GM18505 (cell line): Measurements from ENCODE around the gene APOO.
"Not testable (repeated sequence)": the region's sequence is repeated elsewhere in the genome, so short reads cannot be mapped to it uniquely, and the experiment has no call there.

Experiments
- ATAC-seq: cut with Tn5 transposase; IDR thresholded peaks from one replicate; pipeline ENCODE4 v1.9.1; 2021; ENCODE audit not compliant: unreplicated experiment
- POLR2A ChIP-seq: IDR thresholded peaks from 4 replicates; pipeline ENCODE4 v1.6.1; 2011; ENCODE audit warnings: borderline replicate concordance; ENCODE audit not compliant: insufficient read depth, insufficient read length; ENCODE audit errors: extremely low read depth

APOO gene

DNA sequence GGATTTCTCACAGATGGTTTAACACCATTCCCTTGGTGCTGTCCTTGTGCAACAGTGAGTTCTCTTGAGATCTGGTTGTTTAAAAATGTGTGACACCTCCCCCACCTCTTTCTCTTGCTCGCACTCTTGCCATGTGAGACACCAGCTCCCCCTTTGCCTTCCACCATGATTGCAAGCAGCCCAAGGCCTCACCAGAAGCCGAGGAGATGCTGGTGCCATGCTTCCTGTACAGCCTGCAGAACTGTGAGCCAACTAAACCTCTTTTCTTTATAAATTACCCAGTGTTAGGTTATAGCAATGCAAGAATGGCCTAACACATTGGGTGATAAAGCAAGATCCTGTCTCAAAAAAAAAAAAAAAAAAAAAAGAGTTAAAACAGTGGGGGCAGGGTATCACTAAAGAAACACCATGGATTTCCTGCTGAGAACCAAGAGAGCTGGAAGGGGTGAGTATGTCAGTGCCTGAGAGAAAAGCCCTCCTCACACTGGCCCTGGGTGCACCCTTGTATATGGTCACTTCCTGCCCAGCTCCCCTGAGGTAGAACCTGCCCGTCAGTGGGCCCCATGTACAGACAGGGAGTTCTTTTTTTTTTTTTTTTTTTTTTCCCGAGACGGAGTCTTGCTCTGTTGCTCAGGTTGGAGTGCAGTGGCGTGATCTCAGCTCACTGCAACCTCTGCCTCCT is 46.4 kb downstream of the APOO start:
- no peak for TF ChIP-seq POLR2A
- no peak for ATAC-seq

DNA sequence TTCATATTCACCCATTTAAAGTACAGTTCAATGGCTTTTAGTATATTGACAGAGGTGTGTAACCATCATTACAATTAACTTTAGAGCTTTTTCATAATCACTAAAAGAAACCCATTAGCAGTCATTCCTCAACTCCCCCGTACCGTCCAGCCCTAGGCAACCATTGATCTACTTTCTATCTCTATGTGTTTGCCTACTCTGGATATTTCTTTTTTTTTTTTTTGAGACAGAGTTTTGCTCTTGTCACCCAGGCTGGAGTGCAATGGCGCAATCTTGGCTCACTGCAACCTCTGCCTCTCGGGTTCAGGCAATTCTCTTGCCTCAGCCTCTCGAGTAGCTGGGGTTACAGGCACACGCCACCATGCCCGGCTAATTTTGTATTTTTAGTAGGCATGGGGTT is 48.5 kb downstream of the APOO start:
- ATAC-seq: not testable (repeated sequence)

DNA sequence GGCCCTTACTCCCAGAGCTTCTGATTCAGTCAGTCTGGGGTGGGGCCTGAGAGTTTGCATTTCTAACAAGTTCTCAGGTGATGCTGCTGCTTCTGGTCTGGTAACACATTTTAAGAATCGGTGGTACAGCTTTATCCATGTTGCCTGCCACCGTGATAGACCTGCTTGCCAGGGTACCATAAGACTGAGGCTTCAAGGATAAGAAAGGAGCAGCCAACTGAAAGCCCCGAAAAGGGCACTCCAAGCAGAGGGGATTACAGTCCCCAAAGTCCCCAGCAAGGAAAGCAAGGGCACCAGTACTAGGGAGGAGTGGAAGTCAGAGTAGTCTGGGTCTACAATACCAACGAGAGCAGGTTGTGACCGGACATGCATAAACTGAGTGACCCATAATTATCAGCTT is 49.8 kb downstream of the APOO start:
- ATAC-seq: no peak

DNA sequence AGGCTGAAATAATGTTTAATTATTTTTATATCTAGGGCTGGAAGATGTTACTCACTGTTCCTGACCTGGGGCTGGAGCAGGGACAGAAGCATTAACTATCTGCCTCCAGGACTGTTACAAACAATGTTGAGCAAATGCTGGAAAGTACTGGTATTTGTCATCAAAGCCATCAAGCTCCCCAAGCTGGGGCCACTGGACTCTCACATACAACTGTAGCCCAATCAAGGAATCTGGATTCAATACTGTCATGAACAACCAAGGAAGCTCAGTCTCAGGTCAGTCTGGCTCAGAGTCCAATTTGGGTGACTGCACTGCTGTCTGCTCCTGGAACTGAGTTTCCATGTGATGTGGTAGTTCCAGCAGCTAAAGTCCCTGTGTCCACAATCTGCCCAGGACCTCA is 50.4 kb downstream of the APOO start:
- no peak for TF ChIP-seq POLR2A
- no peak for ATAC-seq

More for the DNA sequence above, 49.8 kb downstream of the APOO start:
- no peak for TF ChIP-seq POLR2A

DNA sequence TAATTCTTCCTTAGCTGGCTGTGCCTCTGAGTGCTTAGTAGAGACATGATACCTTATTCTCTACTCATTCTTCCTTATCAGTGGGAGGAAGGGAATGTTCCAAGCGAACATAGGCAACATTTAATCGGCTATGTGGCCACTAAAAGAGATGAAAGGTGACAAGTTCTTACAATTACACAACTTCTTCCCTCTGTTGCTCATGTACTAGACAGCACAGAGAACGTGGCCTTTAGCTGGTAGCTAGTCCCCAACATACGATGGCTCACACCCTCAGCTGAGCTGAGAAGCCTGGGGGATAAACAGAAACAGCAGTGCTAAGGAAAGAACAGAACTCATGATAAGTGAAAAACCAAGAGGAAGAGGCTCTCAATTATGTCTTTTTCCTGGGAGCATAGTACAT is 52.2 kb downstream of the APOO start:
- ATAC-seq: no peak
- TF ChIP-seq POLR2A: no peak

DNA sequence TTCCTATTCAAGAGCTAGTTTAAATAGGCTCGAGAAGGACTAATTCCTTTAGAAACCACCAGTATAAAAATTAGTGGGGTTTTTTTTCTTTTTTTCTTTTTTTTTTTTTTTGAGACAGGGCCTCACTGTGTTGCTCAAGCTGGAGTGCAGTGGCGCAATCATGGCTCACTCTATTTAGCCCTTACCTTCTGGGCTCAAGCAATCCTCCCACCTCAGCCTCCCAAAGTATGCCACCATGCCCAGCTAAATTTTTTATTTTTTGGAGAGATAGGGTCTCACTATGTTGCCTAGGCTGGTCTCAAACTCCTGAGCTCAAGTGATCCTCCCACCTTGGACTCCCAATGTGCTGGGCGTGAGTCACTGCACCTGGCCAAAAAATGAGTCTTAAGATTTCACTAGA is 52.8 kb downstream of the APOO start:
- no peak for TF ChIP-seq POLR2A
- no peak for ATAC-seq

DNA sequence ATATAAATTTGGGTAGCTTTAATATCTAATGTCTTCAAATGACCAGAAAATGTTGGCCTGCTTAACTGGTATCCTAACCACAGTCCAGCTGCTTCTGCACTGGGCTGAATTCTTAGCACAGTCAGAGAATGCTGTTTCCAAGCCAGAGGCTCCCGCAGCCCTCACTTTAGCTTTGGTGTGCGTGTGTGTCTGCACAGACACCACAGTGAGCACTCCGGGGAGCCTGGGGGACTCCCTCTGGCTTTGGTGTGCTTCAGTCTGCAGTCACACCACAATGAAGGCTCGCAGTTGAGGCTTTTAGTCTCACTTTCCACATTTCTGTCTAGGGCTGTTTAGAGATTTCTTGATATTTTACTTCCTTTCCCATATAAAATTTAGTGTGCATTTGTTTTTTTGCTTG is 53.6 kb downstream of the APOO start:
- TF ChIP-seq POLR2A: no peak
- ATAC-seq: no peak

DNA sequence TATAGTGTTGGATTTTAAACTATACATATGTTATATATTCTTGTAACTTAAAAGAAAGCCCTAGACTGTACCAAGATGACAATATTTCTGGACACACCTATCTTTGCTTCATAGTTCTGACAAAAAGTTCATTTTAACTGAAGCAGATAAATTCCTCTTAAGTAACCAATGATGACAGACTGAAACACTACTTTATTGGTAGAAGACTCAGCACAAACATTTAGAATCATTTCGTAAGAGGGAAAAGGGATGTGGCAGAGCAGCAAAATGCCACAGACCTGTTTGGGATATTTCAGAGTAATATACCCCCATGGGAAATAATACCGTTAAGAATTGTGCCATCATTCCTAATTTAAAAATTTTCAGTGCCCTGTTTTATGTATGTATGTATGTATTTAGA is 56.2 kb downstream of the APOO start:
- no peak for TF ChIP-seq POLR2A
- no peak for ATAC-seq

DNA sequence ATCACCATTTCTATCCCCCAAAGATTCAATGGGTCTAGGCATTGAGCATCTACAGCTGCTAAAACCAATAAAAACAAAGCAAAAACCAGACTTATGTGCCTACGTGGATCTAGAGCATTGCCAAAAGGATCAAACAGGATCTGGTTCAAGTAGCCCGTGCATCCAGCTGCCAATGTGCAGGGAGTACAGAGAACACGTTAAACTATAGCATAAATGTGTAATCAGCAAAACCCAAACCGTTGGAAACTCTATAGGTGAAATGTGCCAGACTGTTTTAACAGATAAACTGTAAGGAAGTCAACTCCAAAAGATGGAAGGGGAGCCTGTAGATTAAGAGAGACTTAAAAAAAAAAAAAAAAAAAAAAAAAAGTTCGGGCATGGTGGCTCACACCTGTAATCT is 58.5 kb downstream of the APOO start:
- ATAC-seq: no peak
- no peak for TF ChIP-seq POLR2A

DNA sequence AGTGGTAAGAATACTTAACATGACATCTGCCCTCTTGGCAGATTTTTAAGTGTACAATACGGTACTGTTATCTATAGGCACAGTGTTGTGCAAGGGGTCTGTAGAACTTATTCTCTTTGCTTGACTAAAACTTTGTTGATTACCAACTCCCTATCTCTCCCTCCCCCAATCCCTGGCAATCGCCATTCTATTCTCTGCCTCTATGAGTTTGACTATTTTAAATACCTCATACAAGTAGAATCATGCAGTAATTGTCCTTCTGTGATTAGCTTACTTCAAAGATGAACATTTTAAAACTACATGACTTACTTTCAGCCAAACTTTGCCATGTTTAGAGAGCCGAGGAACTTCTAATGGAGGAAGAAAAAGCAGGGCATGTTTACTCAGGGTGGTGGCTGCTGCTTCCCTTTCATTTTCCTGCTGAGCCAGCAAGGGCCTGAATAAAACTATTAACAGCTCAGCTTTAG is 62.4 kb downstream of the APOO start:
- ATAC-seq: no peak
- TF ChIP-seq POLR2A: no peak

DNA sequence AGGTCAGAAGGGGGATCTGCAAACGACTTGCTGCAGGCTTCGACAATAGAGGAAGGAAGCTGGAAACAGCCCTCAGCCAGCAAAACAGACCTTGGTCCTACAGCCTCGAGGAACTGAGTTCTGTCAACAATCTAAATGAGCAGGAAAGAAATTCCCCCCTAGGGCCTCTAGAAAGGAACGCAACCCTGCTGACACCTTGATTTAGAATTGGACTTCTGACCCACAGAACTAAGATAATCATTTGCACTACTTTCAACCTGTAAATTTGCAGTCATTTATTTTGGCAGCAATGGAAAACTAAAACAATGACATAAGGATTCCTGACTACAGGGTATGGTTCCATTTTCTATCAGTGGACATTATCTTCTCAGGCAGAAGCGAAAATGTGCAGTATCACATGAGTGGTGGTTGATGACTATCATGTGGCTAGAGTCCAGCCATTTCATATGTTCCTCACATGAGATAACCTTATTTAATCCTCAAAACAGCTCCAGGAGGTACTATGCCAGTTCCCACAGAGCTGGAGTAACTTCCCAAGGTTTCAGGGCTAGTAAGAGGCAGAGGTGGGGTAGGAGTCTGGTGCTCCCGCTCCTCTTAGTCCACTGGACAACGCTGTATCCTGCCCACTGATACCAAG is 63.1 kb downstream of the APOO start:
- ATAC-seq: no peak
- TF ChIP-seq POLR2A: no peak

DNA sequence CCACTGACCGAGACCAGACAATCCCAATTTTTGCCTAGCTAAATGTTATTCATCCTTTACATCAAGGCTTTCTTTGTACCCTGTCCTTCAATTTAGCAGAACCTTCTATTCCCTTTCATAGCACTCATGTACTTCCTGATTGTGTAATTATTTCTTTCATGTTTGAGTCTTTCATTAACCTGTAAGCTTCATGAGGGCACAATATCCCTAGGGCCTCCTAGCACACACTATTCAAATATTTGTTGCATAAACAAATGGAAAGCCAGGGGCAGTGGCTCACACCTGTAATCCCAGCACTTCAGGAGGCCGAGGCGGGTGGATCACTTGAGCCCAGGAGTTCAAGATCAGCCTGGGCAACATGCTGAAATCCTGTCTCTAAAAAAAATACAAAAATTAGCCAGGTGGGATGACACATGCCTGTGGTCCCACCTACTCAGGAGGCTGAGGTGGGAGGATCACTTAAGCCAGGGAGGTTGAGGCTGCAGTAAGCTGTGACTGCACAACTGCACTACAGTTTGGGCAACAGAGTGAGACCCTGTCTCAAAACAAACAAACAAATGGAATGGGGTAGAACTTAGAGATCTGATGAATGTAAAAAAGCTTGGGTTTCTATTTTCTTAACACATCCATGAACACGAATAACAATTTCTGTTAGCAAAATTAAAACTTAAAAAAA is 65.8 kb downstream of the APOO start:
- TF ChIP-seq POLR2A: no peak
- no peak for ATAC-seq

DNA sequence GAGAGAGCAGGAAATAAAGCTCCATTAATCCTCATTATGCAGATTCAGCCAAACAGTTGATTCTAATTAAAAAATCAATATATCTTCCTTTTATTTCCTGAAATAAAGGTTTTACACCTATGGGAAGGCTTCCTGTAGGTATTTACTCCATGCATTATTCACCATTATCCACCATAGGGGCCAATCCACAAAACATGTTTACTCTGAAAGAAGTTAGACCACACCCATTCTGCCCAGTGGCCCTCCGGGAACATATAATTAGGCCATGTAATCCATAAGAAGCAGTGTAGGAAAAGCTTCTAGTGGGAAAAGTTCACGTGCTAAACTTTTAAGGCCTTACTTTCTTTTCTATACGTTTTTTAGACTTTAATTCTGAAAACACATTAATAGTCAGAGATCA is 67.1 kb downstream of the APOO start:
- no peak for TF ChIP-seq POLR2A
- no peak for ATAC-seq

DNA sequence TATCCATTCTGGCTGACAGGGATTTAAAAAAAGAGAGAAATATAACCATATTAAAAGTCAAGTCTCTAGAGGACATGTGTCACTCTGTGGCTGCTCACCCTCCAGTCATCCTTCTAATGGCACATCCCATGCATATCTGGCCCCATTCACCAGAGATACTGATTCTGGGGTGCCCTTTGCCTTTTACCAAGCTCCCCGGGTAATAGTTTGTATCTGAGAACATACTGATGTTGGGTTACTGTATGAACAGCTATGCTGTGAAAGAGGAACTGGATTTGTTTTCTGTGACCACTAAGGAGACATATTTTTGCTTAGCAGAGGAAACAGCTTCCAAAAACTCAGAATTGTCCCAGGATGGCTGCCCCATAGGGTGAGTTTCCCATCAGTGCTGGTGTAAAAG is 68.8 kb downstream of the APOO start:
- no peak for TF ChIP-seq POLR2A
- ATAC-seq: no peak

DNA sequence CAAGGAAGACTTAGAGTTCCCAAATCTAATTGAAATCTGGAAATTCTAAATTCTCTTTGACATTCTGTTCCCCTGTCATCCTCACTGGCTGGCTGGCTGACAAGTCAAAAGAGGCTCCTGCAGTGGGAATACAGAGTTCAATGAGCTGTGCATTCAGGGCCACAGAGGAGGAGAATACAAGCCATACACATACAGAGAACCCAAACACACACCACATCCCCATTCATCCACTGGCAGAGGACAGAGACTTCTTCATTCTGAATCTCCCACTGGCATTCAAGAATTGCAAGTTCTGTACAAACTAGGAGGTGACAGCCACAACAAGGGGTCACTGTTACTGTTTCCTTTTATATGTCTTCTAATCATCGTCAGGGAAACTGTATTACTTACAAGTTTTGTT is 75.0 kb downstream of the APOO start:
- ATAC-seq: no peak
- no peak for TF ChIP-seq POLR2A

DNA sequence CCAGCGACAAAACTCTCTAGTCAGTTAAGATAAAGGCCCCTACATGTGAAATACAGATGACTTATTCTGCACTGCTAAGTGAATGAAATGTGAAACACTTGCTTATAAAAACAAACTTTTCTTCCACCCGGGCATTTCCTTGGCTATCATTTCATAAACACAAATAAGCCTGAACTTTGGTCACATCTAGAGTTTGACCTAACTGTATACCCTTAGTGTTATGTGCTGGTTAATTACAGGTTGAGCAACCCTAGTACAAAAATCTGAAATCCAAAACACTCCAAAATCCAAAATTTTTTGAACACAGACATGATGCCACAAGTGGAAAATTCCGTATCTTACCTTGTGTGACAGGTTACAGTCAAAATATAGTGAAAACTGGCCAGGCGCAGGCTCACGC is 78.9 kb downstream of the APOO start:
- no peak for ATAC-seq
- no peak for TF ChIP-seq POLR2A
